Measurements from ENCODE around the gene CHIT1. TPM values are rescaled to one million over a fixed set of nuclear protein-coding genes. Genes with fewer than 3 reads are reported as not detected.
"Not testable (repeated sequence)": the region's sequence is repeated elsewhere in the genome, so short reads cannot be mapped to it uniquely, and the experiment has no call there.

CHIT1 gene
- polyA plus RNA-seq, 1 of the 3 experiments (the other 2 are of a cell fraction), result not detected

DNA sequence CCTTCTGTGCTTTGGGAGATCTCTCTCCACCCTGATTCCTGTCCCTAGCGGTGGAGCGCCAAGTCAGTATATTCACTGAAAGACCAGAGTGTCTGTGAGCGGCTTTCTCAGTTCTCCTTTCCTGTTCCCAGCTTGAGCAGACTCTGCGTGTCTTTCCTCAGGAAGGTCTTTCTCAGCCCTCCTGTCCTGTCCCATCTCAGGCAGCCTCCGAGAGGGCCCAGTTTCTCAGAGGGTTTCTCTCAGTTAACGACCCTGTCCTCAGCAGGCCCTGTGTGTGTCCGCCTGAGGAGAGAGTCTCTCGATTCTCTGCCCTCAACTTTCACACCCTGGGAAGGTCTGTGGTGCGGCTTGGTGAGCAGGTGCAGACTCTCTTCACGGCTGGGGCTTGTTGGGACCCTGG is 34.0 kb upstream of the CHIT1 start:
- H3K4me3 ChIP-seq (ENCODE audit: low read depth in 2 of 2, low read length in 1 of 2), result no peak overlapping the region
- no peak for DNase-seq
- no peaks in the 10 kb centered on the region for H3K9me3 ChIP-seq
- peaks cover 0 to 4% of the 10 kb centered on the region in 2 experiments; a peak in 1 of 4 replicates for H3K4me1 ChIP-seq (ENCODE audit: control insufficient read depth in 1 of 2, insufficient read depth in 2 of 2, low read depth in 1 of 2, low read length in 1 of 2)
- no peaks in the 10 kb centered on the region for H3K36me3 ChIP-seq (replicated peaks in 1 of 2; ENCODE audit: control insufficient read depth in 1 of 2, insufficient read depth in 2 of 2, low read length in 1 of 2)
- H3K27me3 ChIP-seq (ENCODE audit: insufficient read depth), result peaks cover 9% of the 10 kb centered on the region
- no peak overlapping the region for H2AFZ ChIP-seq (ENCODE audit: low read depth)
- no peaks in the 10 kb centered on the region for H3F3A ChIP-seq (replicated peaks; ENCODE audit: insufficient read depth)
- ChIA-PET POLR2A (no interaction called here), CTCF (interaction anchor here (0.6 to 31.2 kb wide), 6 partner anchors 9 to 224 kb away, joined by 3 to 817 read pairs (median 6); partner anchors contain the start of gene FMOD)
- H3K27ac ChIP-seq (ENCODE audit: low read depth in 2 of 2, low read length in 1 of 2), result no peak overlapping the region
- H3K9me2 ChIP-seq, result no peaks in the 10 kb centered on the region
- TF ChIP-seq, protein P1, sequence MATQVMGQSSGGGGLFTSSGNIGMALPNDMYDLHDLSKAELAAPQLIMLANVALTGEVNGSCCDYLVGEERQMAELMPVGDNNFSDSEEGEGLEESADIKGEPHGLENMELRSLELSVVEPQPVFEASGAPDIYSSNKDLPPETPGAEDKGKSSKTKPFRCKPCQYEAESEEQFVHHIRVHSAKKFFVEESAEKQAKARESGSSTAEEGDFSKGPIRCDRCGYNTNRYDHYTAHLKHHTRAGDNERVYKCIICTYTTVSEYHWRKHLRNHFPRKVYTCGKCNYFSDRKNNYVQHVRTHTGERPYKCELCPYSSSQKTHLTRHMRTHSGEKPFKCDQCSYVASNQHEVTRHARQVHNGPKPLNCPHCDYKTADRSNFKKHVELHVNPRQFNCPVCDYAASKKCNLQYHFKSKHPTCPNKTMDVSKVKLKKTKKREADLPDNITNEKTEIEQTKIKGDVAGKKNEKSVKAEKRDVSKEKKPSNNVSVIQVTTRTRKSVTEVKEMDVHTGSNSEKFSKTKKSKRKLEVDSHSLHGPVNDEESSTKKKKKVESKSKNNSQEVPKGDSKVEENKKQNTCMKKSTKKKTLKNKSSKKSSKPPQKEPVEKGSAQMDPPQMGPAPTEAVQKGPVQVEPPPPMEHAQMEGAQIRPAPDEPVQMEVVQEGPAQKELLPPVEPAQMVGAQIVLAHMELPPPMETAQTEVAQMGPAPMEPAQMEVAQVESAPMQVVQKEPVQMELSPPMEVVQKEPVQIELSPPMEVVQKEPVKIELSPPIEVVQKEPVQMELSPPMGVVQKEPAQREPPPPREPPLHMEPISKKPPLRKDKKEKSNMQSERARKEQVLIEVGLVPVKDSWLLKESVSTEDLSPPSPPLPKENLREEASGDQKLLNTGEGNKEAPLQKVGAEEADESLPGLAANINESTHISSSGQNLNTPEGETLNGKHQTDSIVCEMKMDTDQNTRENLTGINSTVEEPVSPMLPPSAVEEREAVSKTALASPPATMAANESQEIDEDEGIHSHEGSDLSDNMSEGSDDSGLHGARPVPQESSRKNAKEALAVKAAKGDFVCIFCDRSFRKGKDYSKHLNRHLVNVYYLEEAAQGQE (IDR thresholded peaks at IDR 0.05; ENCODE audit: low read depth, low read length), result no peak
- TF ChIP-seq CHD2 (IDR thresholded peaks at IDR 0.05; ENCODE audit: low read length, partially characterized antibody) (no peak), RCOR1 (IDR thresholded peaks at IDR 0.05; ENCODE audit: low read length) (no peak), FOXJ3 (CRISPR knock-in tag; IDR thresholded peaks at IDR 0.05) (no peak), RAD21 (IDR thresholded peaks at IDR 0.05; ENCODE audit: low read length) (no peak), ELF1 (IDR thresholded peaks at IDR 0.05) (no peak), NFIC (IDR thresholded peaks at IDR 0.05; ENCODE audit: borderline replicate concordance) (no peak), NRF1 (IDR thresholded peaks at IDR 0.05; ENCODE audit: low read depth, low read length) (no peak), MEF2A (IDR thresholded peaks at IDR 0.05; ENCODE audit: borderline replicate concordance, low read depth) (no peak)
- TF ChIP-seq, protein P2, sequence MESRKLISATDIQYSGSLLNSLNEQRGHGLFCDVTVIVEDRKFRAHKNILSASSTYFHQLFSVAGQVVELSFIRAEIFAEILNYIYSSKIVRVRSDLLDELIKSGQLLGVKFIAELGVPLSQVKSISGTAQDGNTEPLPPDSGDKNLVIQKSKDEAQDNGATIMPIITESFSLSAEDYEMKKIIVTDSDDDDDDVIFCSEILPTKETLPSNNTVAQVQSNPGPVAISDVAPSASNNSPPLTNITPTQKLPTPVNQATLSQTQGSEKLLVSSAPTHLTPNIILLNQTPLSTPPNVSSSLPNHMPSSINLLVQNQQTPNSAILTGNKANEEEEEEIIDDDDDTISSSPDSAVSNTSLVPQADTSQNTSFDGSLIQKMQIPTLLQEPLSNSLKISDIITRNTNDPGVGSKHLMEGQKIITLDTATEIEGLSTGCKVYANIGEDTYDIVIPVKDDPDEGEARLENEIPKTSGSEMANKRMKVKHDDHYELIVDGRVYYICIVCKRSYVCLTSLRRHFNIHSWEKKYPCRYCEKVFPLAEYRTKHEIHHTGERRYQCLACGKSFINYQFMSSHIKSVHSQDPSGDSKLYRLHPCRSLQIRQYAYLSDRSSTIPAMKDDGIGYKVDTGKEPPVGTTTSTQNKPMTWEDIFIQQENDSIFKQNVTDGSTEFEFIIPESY (IDR thresholded peaks at IDR 0.05; ENCODE audit: borderline replicate concordance, low read depth), result no peak
- TF ChIP-seq, protein P3, sequence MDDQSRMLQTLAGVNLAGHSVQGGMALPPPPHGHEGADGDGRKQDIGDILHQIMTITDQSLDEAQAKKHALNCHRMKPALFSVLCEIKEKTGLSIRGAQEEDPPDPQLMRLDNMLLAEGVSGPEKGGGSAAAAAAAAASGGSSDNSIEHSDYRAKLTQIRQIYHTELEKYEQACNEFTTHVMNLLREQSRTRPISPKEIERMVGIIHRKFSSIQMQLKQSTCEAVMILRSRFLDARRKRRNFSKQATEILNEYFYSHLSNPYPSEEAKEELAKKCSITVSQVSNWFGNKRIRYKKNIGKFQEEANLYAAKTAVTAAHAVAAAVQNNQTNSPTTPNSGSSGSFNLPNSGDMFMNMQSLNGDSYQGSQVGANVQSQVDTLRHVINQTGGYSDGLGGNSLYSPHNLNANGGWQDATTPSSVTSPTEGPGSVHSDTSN (IDR thresholded peaks at IDR 0.05), result no peak
- TF ChIP-seq, protein P4, sequence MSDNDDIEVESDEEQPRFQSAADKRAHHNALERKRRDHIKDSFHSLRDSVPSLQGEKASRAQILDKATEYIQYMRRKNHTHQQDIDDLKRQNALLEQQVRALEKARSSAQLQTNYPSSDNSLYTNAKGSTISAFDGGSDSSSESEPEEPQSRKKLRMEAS (IDR thresholded peaks at IDR 0.05; ENCODE audit: low read depth), result no peak
- H3K9ac ChIP-seq, result no peak overlapping the region
- H3K4me2 ChIP-seq, result no peak overlapping the region
- no peaks in the 10 kb centered on the region for H4K20me1 ChIP-seq (ENCODE audit: insufficient read depth)
- WGBS (ENCODE audit: low lambda C conversion rate), result 62% methylated on average over 10 of the region's 10 CpGs
- H3K79me2 ChIP-seq (ENCODE audit: insufficient read depth), result no peaks in the 10 kb centered on the region

DNA sequence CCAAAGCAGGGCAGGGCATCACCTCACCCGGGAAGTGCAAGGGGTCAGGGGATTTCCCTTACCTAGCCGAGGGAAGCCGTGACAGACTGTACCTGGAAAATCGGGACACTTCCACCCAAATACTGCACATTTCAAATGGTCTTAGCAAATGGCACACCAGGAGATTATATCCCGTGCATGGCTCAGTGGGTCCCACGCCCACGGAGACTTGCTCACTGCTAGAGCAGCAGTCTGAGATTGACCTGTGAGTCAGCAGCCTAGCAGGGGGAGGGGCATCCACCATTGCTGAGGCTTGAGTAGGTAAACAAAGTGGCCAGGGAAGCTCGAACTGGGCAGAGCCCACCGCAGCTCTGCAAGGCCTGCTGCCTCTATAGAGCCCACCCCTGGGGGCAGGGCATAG is 27.2 kb upstream of the CHIT1 start:
- H3K9ac ChIP-seq; H3K27me3 ChIP-seq (ENCODE audit: insufficient read depth); H3K27ac ChIP-seq (ENCODE audit: low read depth in 2 of 2, low read length in 1 of 2); H2AFZ ChIP-seq (ENCODE audit: low read depth); H3K36me3 ChIP-seq (replicated peaks in 1 of 2; ENCODE audit: control insufficient read depth in 1 of 2, insufficient read depth in 2 of 2, low read length in 1 of 2); POLR2A ChIA-PET; H3K4me1 ChIP-seq (ENCODE audit: control insufficient read depth in 1 of 2, insufficient read depth in 2 of 2, low read depth in 1 of 2, low read length in 1 of 2); DNase-seq; H3F3A ChIP-seq (replicated peaks; ENCODE audit: insufficient read depth); H3K79me2 ChIP-seq (ENCODE audit: insufficient read depth); H4K20me1 ChIP-seq (ENCODE audit: insufficient read depth); H3K4me3 ChIP-seq (ENCODE audit: low read depth in 2 of 2, low read length in 1 of 2); H3K9me2 ChIP-seq; H3K9me3 ChIP-seq; H3K4me2 ChIP-seq: not testable (repeated sequence)
- CTCF ChIA-PET, result interaction anchor here (0.6 to 1.8 kb wide), 3 partner anchors 11 to 40 kb away, joined by 3 to 6 read pairs (median 4); no protein-coding TSS in a partner anchor
- WGBS (ENCODE audit: low lambda C conversion rate), result 0% methylated on average over 1 of the region's 9 CpGs

DNA sequence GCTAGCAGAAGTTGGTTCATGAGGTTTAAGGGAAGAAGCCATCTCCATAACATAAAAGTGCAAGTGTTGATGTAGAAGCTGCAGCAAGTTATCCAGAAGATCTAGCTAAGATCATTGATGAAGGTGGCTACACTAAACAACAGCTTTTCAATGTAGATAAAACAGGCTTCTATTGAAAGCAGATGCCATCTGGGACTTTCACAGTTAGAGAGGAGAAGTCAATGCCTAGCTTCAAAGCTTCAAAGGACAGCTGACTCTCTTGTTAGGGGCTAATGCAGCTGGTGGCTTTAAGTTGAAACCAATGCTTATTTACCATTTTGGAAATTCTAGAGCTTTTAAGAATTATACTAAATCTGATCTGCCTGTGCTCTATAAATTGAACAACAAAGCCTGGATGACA is 25.3 kb upstream of the CHIT1 start:
- H4K20me1 ChIP-seq (ENCODE audit: insufficient read depth); H3K9ac ChIP-seq; DNase-seq; H3K4me2 ChIP-seq; H3K79me2 ChIP-seq (ENCODE audit: insufficient read depth); POLR2A ChIA-PET; H2AFZ ChIP-seq (ENCODE audit: low read depth); H3K36me3 ChIP-seq (replicated peaks in 1 of 2; ENCODE audit: control insufficient read depth in 1 of 2, insufficient read depth in 2 of 2, low read length in 1 of 2); H3K9me3 ChIP-seq; H3K4me3 ChIP-seq (ENCODE audit: low read depth in 2 of 2, low read length in 1 of 2); H3K9me2 ChIP-seq; H3K27me3 ChIP-seq (ENCODE audit: insufficient read depth); H3K27ac ChIP-seq (ENCODE audit: low read depth in 2 of 2, low read length in 1 of 2); H3K4me1 ChIP-seq (ENCODE audit: control insufficient read depth in 1 of 2, insufficient read depth in 2 of 2, low read depth in 1 of 2, low read length in 1 of 2); H3F3A ChIP-seq (replicated peaks; ENCODE audit: insufficient read depth): not testable (repeated sequence)
- CTCF ChIA-PET, result interaction anchor here (0.6 to 2.0 kb wide), 6 partner anchors 13 to 250 kb away, joined by 3 to 14 read pairs (median 3); no protein-coding TSS in a partner anchor
